ENCODE measurements around the gene SCG3. TPM values are rescaled to one million over a fixed set of nuclear protein-coding genes. Genes with fewer than 3 reads are reported as not detected.

SCG3 gene
- total RNA-seq, 1 donor from 2014 or later: not detected

GRCh38 chr15:51687565-51687964, 6.3 kb downstream of the SCG3 start:
- H3K4me3 Mint-ChIP-seq (ENCODE audit: unreplicated experiment): no peak overlapping the region
- H3K9me3 Mint-ChIP-seq (ENCODE audit: low read depth): no peaks in the 10 kb centered on the region
- H3K27ac Mint-ChIP-seq (ENCODE audit: unreplicated experiment): no peak overlapping the region
- no peaks in the 10 kb centered on the region for H3K4me1 Mint-ChIP-seq (ENCODE audit: low read depth)
- TF ChIP-seq CTCF (IDR thresholded peaks at IDR 0.05): no peak
- DNase-seq (ENCODE audit: low spot score): no peak
- H3K27me3 Mint-ChIP-seq (ENCODE audit: low read depth): peaks cover 59% of the 10 kb centered on the region
- H3K36me3 Mint-ChIP-seq (ENCODE audit: low read depth): no peaks in the 10 kb centered on the region

DNA sequence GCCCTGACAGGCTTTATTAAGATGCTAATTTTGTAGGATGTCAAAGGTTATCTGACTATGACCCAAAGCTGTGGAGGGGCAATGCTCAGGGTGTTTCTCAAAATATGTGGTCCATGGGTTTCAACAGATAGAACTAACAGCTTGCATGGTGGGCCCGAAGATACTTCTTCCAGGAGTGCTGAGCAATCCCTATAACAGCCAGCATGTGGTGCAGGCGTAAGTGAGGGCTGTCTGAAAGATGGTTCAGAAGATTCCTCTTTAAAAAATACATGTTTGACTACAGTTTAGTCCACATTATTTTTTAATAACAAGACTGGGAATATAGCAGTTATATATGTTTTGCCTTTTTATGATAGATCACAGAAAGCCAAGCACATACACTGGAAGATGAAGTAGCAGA, 7.6 kb downstream of the SCG3 start:
- Mint-ChIP-seq H3K27ac (ENCODE audit: unreplicated experiment) (no peak overlapping the region), H3K9me3 (ENCODE audit: low read depth) (no peaks in the 10 kb centered on the region), H3K27me3 (ENCODE audit: low read depth) (peaks cover 66% of the 10 kb centered on the region), H3K36me3 (ENCODE audit: low read depth) (no peaks in the 10 kb centered on the region), H3K4me1 (ENCODE audit: low read depth) (no peaks in the 10 kb centered on the region), H3K4me3 (ENCODE audit: unreplicated experiment) (no peak overlapping the region)
- peak; percentile 28 for TF ChIP-seq CTCF (IDR thresholded peaks at IDR 0.05)
- DNase-seq (ENCODE audit: low spot score): no peak

GRCh38 chr15:51692154-51692553, 10.9 kb downstream of the SCG3 start:
- no peaks in the 10 kb centered on the region for H3K4me1 Mint-ChIP-seq (ENCODE audit: low read depth)
- H3K4me3 Mint-ChIP-seq (ENCODE audit: unreplicated experiment): no peak overlapping the region
- H3K27ac Mint-ChIP-seq (ENCODE audit: unreplicated experiment): no peak overlapping the region
- DNase-seq (ENCODE audit: low spot score): no peak
- no peaks in the 10 kb centered on the region for H3K36me3 Mint-ChIP-seq (ENCODE audit: low read depth)
- TF ChIP-seq CTCF (IDR thresholded peaks at IDR 0.05): no peak
- H3K27me3 Mint-ChIP-seq (ENCODE audit: low read depth): peaks cover 54% of the 10 kb centered on the region
- H3K9me3 Mint-ChIP-seq (ENCODE audit: low read depth): no peaks in the 10 kb centered on the region

GRCh38 chr15:51696566-51696965, 15.3 kb downstream of the SCG3 start:
- TF ChIP-seq CTCF (IDR thresholded peaks at IDR 0.05): no peak
- Mint-ChIP-seq H3K4me3 (ENCODE audit: unreplicated experiment) (no peak overlapping the region), H3K36me3 (ENCODE audit: low read depth) (no peaks in the 10 kb centered on the region), H3K4me1 (ENCODE audit: low read depth) (no peaks in the 10 kb centered on the region), H3K9me3 (ENCODE audit: low read depth) (no peaks in the 10 kb centered on the region), H3K27me3 (ENCODE audit: low read depth) (peaks cover 53% of the 10 kb centered on the region), H3K27ac (ENCODE audit: unreplicated experiment) (no peak overlapping the region)
- DNase-seq (ENCODE audit: low spot score): no peak

DNA sequence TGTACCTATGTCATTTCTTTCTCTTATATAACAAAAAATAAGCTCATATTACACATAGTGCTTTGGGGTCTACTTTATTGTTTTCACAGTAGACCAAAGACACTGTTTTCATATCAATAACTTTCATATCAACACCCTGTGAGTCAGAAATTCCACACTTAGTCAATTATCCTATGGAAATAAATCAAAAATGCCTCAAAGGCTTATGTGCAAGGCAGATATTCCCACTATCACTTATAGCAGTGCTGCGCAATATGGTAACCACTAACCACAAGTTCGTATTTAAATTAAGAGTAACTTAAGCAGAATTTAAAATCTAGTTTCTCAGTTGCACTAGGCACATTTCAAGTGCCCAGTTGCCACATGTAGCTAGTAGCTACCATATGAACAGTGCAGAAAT, 15.9 kb downstream of the SCG3 start:
- Mint-ChIP-seq H3K4me3 (ENCODE audit: unreplicated experiment) (no peak overlapping the region), H3K36me3 (ENCODE audit: low read depth) (no peaks in the 10 kb centered on the region), H3K4me1 (ENCODE audit: low read depth) (no peaks in the 10 kb centered on the region), H3K9me3 (ENCODE audit: low read depth) (no peaks in the 10 kb centered on the region), H3K27ac (ENCODE audit: unreplicated experiment) (no peak overlapping the region), H3K27me3 (ENCODE audit: low read depth) (peaks cover 47% of the 10 kb centered on the region)
- no peak for TF ChIP-seq CTCF (IDR thresholded peaks at IDR 0.05)
- no peak for DNase-seq (ENCODE audit: low spot score)
